Uterus (tissue), 4 donors: ENCODE results near the gene ANP32A. TPM values are rescaled to one million over a fixed set of nuclear protein-coding genes. Genes with fewer than 3 reads are reported as not detected.

Source experiments
- DNase-seq, 2 donors: peaks; one replicate each; pipeline ENCODE4 v3.0.0-alpha.2; 2019 to 2020
- H3K27ac ChIP-seq, 2 donors: fragments of 200-600 bp; sonication (generic); 1 replicate in 1 of 2; 2 replicates in 1 of 2; pipeline ENCODE4 v1.5.1; 2016 to 2018
- H3K27me3 ChIP-seq, 2 donors: fragments of 200-600 bp; sonication (generic); one replicate each; pipeline ENCODE4 v1.5.1; 2018 to 2019; ENCODE audit warnings: control low read depth in 1 of 2
- H3K36me3 ChIP-seq, 2 donors: fragments of 200-600 bp; sonication (generic); one replicate each; pipeline ENCODE4 v1.5.1; 2019; ENCODE audit warnings: control low read depth in 1 of 2
- H3K4me1 ChIP-seq, 2 donors: fragments of 200-600 bp; sonication (generic); one replicate each; pipeline ENCODE4 v1.5.1; 2018 to 2019; ENCODE audit warnings: control low read depth in 1 of 2
- H3K4me3 ChIP-seq, 2 donors: fragments of 200-600 bp; sonication (generic); 1 replicate in 1 of 2; 2 replicates in 1 of 2; pipeline ENCODE4 v1.5.1; 2018 to 2019; ENCODE audit warnings: mild to moderate bottlenecking in 1 of 2
- H3K9me3 ChIP-seq, 2 donors: fragments of 200-600 bp; sonication (generic); one replicate each; pipeline ENCODE4 v1.5.1; 2019; ENCODE audit warnings: control low read depth in 1 of 2
- CTCF ChIP-seq, 4 experiments: fragments of 200-600 bp in 2 of 4; fragments of 450-650 bp in 2 of 4; sonication (generic) in 2 of 4; IDR thresholded peaks; one replicate each; pipeline ENCODE4 v1.5.1; 2016 to 2019; ENCODE audit warnings: antibody characterized with exemption in 4 of 4, mild to moderate bottlenecking in 2 of 4, moderate library complexity in 1 of 4
- POLR2A ChIP-seq, 2 donors: fragments of 450-650 bp; IDR thresholded peaks; one replicate each; pipeline ENCODE4 v1.6.1; 2016; ENCODE audit warnings: antibody characterized with exemption in 2 of 2, mild to moderate bottlenecking in 1 of 2, moderate library complexity in 1 of 2
- intact Hi-C: fragments of 100-400 bp; cut with DNase I; formaldehyde crosslinking; loops from one replicate; pipeline ENCODE4 v1.15.1; 2023; ENCODE audit warnings: low total_unique reads
- total RNA-seq, 4 donors: library from RNA; depleted of rRNA in 3 of 4; stranded (reverse); fragments of >200 nt in 3 of 4; gene quantifications; one replicate each; pipeline versions ENCODE4 v1.1.0 to v1.2.4, GENCODE V29; 2014 to 2023
- donor health status: DM: yes; HTN: yes; CAD: no.

Gene ANP32A
- total RNA-seq, 4 donors from 2014 or later = 32.1 to 117 (median 105) TPM

GRCh38 chr15:68783226-68784058 lies 37.3 kb downstream of the ANP32A start:
- H3K9me3 ChIP-seq = no peaks in the 10 kb centered on the region
- H3K27me3 ChIP-seq = no peaks in the 10 kb centered on the region
- no peak overlapping the region for H3K27ac ChIP-seq
- no peaks in the 10 kb centered on the region for H3K36me3 ChIP-seq
- intact Hi-C loops = no loop called here
- peak in 3 of 4 experiments; percentile 22 to 37 (median 34) for TF ChIP-seq CTCF (IDR thresholded peaks at IDR 0.05)
- no peak for TF ChIP-seq POLR2A (IDR thresholded peaks at IDR 0.05)
- DNase-seq = no peak
- H3K4me1 ChIP-seq = no peaks in the 10 kb centered on the region
- no peak overlapping the region for H3K4me3 ChIP-seq

GRCh38 chr15:68782589-68783161 lies 38.0 kb downstream of the ANP32A start:
- Histone ChIP-seq H3K27me3 (no peaks in the 10 kb centered on the region), H3K4me3 (no peak overlapping the region), H3K9me3 (no peaks in the 10 kb centered on the region), H3K36me3 (no peaks in the 10 kb centered on the region), H3K4me1 (no peaks in the 10 kb centered on the region), H3K27ac (peak overlapping the region in 1 of 2 donors; percentile 13)
- TF ChIP-seq POLR2A (IDR thresholded peaks at IDR 0.05) (no peak), CTCF (IDR thresholded peaks at IDR 0.05) (no peak)
- no peak for DNase-seq
- intact Hi-C loops = no loop called here

- TF ChIP-seq POLR2A (IDR thresholded peaks at IDR 0.05) = no peak
- no peak for TF ChIP-seq CTCF (IDR thresholded peaks at IDR 0.05)
- intact Hi-C loops = no loop called here
- no peak overlapping the region for H3K4me3 ChIP-seq
- peak overlapping the region in 1 of 2 donors; percentile 13 for H3K27ac ChIP-seq
- H3K4me1 ChIP-seq = no peaks in the 10 kb centered on the region
- no peaks in the 10 kb centered on the region for H3K9me3 ChIP-seq
- no peaks in the 10 kb centered on the region for H3K36me3 ChIP-seq
- H3K27me3 ChIP-seq = no peaks in the 10 kb centered on the region
- DNase-seq = peak in 1 of 2 donors; percentile 57
These were observed 38.7 kb downstream of the ANP32A start for GRCh38 chr15:68781766-68782588.

- H3K4me1 ChIP-seq = no peaks in the 10 kb centered on the region
- TF ChIP-seq CTCF (IDR thresholded peaks at IDR 0.05) = no peak
- no peak for TF ChIP-seq POLR2A (IDR thresholded peaks at IDR 0.05)
- no peak for DNase-seq
- no peak overlapping the region for H3K27ac ChIP-seq
- H3K36me3 ChIP-seq = no peaks in the 10 kb centered on the region
- H3K4me3 ChIP-seq = no peak overlapping the region
- no peaks in the 10 kb centered on the region for H3K27me3 ChIP-seq
- no peaks in the 10 kb centered on the region for H3K9me3 ChIP-seq
- intact Hi-C loops = no loop called here
These were observed 39.5 kb downstream of the ANP32A start for GRCh38 chr15:68781217-68781616.
